Measurements from ENCODE around the gene AFG3L2. TPM values are rescaled to one million over a fixed set of nuclear protein-coding genes. Genes with fewer than 3 reads are reported as not detected.
A peak's percentile ranks its signal among the peaks of the same experiment; 100 is the strongest.

AFG3L2 gene
- total and polyA plus RNA-seq, 2 of the 8 experiments (the other 6 are each of a cell fraction or from before 2014, with no cell fraction given) = 29.7 to 84.8 TPM

GRCh38 chr18:12291690-12292089, 85.3 kb downstream of the AFG3L2 start:
- Histone ChIP-seq H3K27ac (ENCODE audit: low read depth, low read length) (no peak overlapping the region), H3K56ac (replicated peaks; ENCODE audit: insufficient read length, low read depth, low read length) (no peak overlapping the region), H4K8ac (ENCODE audit: extremely low read depth, insufficient read depth, low read length) (no peak overlapping the region), H2BK5ac (ENCODE audit: low read depth, low read length) (no peak overlapping the region), H3K18ac (ENCODE audit: extremely low read depth, low read length) (no peak overlapping the region), H4K20me1 (replicated peaks in 1 of 2; ENCODE audit: control insufficient read depth in 1 of 2, insufficient read depth in 2 of 2, low read length in 2 of 2) (no peaks in the 10 kb centered on the region), H2BK15ac (ENCODE audit: low read length) (no peak overlapping the region), H3K4ac (replicated peaks; ENCODE audit: insufficient read length, low read depth, low read length) (peak overlapping the region; percentile 28), H2AFZ (ENCODE audit: low read length) (no peak overlapping the region), H3K23me2 (ENCODE audit: low read depth, low read length) (peaks cover 13% of the 10 kb centered on the region), H3K79me1 (ENCODE audit: low read depth, low read length) (no peaks in the 10 kb centered on the region; the same call in 1 of the 2 replicates), H3K27me3 (replicated peaks in 1 of 4; ENCODE audit: control insufficient read depth in 3 of 4, extremely low read depth in 1 of 4, insufficient read depth in 3 of 4, low read length in 3 of 4) (peaks cover 2 to 24% (median 18%) of the 10 kb centered on the region in 4 experiments), H3K36me3 (ENCODE audit: control insufficient read depth in 2 of 4, insufficient read depth in 4 of 4, low read length in 3 of 4) (no peaks in the 10 kb centered on the region), H2AK5ac (ENCODE audit: low read depth, low read length) (no peak overlapping the region), H4K91ac (replicated peaks; ENCODE audit: insufficient read length, low read length) (peak overlapping the region; percentile 57), H3K9me3 (ENCODE audit: insufficient read depth in 2 of 2, low read depth in 1 of 2, low read length in 1 of 2) (no peaks in the 10 kb centered on the region), H2BK20ac (ENCODE audit: low read length) (no peak overlapping the region), H3K23ac (ENCODE audit: insufficient read length) (no peak overlapping the region), H3K9ac (replicated peaks in 1 of 4; ENCODE audit: extremely low read depth in 1 of 4, low read depth in 3 of 4, low read length in 3 of 4) (no peak overlapping the region), H2BK12ac (ENCODE audit: low read depth, low read length) (no peak overlapping the region), H3K79me2 (ENCODE audit: control insufficient read depth in 1 of 2, insufficient read depth in 2 of 2, low read length in 2 of 2) (no peaks in the 10 kb centered on the region), H3K4me3 (ENCODE audit: extremely low read depth in 1 of 4, insufficient read depth in 2 of 4, low read depth in 3 of 4, low read length in 4 of 4) (no peak overlapping the region), H3K4me1 (replicated peaks in 1 of 4; ENCODE audit: control insufficient read depth in 3 of 4, insufficient read depth in 4 of 4, low read length in 3 of 4) (peaks cover 0 to 10% (median 6%) of the 10 kb centered on the region in 4 experiments; a peak in 5 of 7 replicates), H3K14ac (ENCODE audit: insufficient read length) (no peak overlapping the region), H4K5ac (ENCODE audit: insufficient read length, low read depth, low read length) (no peak overlapping the region), H2BK120ac (replicated peaks; ENCODE audit: low read depth, low read length) (no peak overlapping the region), H3K4me2 (ENCODE audit: insufficient read depth in 1 of 2, low read depth in 2 of 2, low read length in 2 of 2) (no peak overlapping the region)
- CTCF ChIA-PET (ENCODE audit: partially characterized antibody) = interaction anchor here (0.7 to 1.8 kb wide), 3 partner anchors 9 to 15 kb away, joined by 5 to 7 read pairs (median 7); no protein-coding TSS in a partner anchor
- WGBS, 2 experiments (ENCODE audit: extremely low coverage in 1 of 2, insufficient coverage in 1 of 2, insufficient read length in 1 of 2, insufficient replicate concordance in 2 of 2, low coverage in 1 of 2, low lambda C conversion rate in 2 of 2, missing lambda C conversion rate in 1 of 2) = 88% methylated on average over 14 of the region's 14 CpGs; no CpG with 5 or more reads in 1 of the 2 experiments
- no peak for FAIRE-seq
- DNase-seq (ENCODE audit: low read depth in 1 of 2, low spot score in 2 of 2) = no peak
- POLR2A ChIA-PET (ENCODE audit: partially characterized antibody) = interaction anchor here (1.0 to 1.1 kb wide), 2 partner anchors 17 to 70 kb away, joined by 3 read pairs; no protein-coding TSS in a partner anchor
- TF ChIP-seq EP300 (IDR thresholded peaks at IDR 0.05; ENCODE audit: borderline replicate concordance in 1 of 2, low read depth in 2 of 2, low read length in 2 of 2) = no peak
- TF ChIP-seq KDM4A (IDR thresholded peaks at IDR 0.05; ENCODE audit: low read depth, low read length, severe bottlenecking) = no peak
- no peak for TF ChIP-seq MAFK (IDR thresholded peaks at IDR 0.05; ENCODE audit: low read depth, low read length)
- TF ChIP-seq HDAC2 (IDR thresholded peaks at IDR 0.05; ENCODE audit: borderline replicate concordance in 1 of 2, low read depth in 2 of 2, low read length in 2 of 2) = no peak
- no peak for TF ChIP-seq CHD1 (IDR thresholded peaks at IDR 0.05; ENCODE audit: low read depth, low read length)
- TF ChIP-seq JUN (IDR thresholded peaks at IDR 0.05; ENCODE audit: low read depth, low read length) = no peak
- no peak for TF ChIP-seq BACH1 (IDR thresholded peaks at IDR 0.05; ENCODE audit: low read length)
- TF ChIP-seq FOSL1 (IDR thresholded peaks at IDR 0.05; ENCODE audit: insufficient read depth, low read depth, low read length) = no peak
- TF ChIP-seq KDM1A (IDR thresholded peaks at IDR 0.05; ENCODE audit: borderline replicate concordance, low read length) = no peak
- no peak for TF ChIP-seq PHF8 (conservative IDR thresholded peaks at IDR 0.05; ENCODE audit: low read depth, low read length)
- TF ChIP-seq RXRA (IDR thresholded peaks at IDR 0.05; ENCODE audit: insufficient read depth, low read depth, low read length) = no peak
- TF ChIP-seq TCF12 (IDR thresholded peaks at IDR 0.05; ENCODE audit: low read depth, low read length) = no peak

Data from H1 (cell line).